Cardiac fibroblast (primary cell): Measurements from ENCODE around the gene FBXW12.

Experiments
- DNase-seq, 2 donors: peaks; one replicate each; pipeline versions ENCODE4 v3.0.0 to v3.0.0-alpha.2; 2010; ENCODE audit warnings: low read depth in 2 of 2
- H3K4me3 ChIP-seq, 2 donors: replicated peaks in 1 of 2; 1 replicate in 1 of 2; 2 replicates in 1 of 2; pipeline ENCODE4 v1.5.1; 2011; ENCODE audit warnings: low read depth in 2 of 2, low read length in 2 of 2, mild to moderate bottlenecking in 2 of 2, moderate library complexity in 1 of 2
- CTCF ChIP-seq: IDR thresholded peaks from one replicate; pipeline ENCODE4 v1.5.1; 2011; ENCODE audit warnings: low read depth, mild to moderate bottlenecking, low read length, inconsistent platforms

The FBXW12 gene

GRCh38 chr3:48417529-48418108 lies 45.6 kb downstream of the FBXW12 start:
- TF ChIP-seq CTCF = no peak
- H3K4me3 ChIP-seq = no peak overlapping the region

GRCh38 chr3:48418140-48418539 lies 46.1 kb downstream of the FBXW12 start:
- no peak for TF ChIP-seq CTCF
- no peak for DNase-seq
- H3K4me3 ChIP-seq = no peak overlapping the region

More at GRCh38 chr3:48417529-48418108, 45.6 kb downstream of the FBXW12 start:
- no peak for DNase-seq

- H3K4me3 ChIP-seq = no peak overlapping the region
- TF ChIP-seq CTCF = no peak
- DNase-seq = no peak
These were observed 46.6 kb downstream of the FBXW12 start for GRCh38 chr3:48418651-48419050.

GRCh38 chr3:48419149-48419548 lies 47.1 kb downstream of the FBXW12 start:
- TF ChIP-seq CTCF = no peak
- no peak for DNase-seq
- H3K4me3 ChIP-seq = no peak overlapping the region

- no peak overlapping the region for H3K4me3 ChIP-seq
- DNase-seq = no peak
- TF ChIP-seq CTCF = no peak
These were observed 47.6 kb downstream of the FBXW12 start for GRCh38 chr3:48419597-48419996.

GRCh38 chr3:48420561-48420960 lies 48.5 kb downstream of the FBXW12 start:
- DNase-seq = no peak
- TF ChIP-seq CTCF = no peak
- no peak overlapping the region for H3K4me3 ChIP-seq

- H3K4me3 ChIP-seq = no peak overlapping the region
- TF ChIP-seq CTCF = no peak
- DNase-seq = no peak
These were observed 50.3 kb downstream of the FBXW12 start for GRCh38 chr3:48422272-48422671.
